OCI-LY7 (cell line): ENCODE data around the gene MRPL33. TPM values are rescaled to one million over a fixed set of nuclear protein-coding genes. Genes with fewer than 3 reads are reported as not detected.

Experiments used
- BruUV-seq: library from RNA; stranded (reverse); fragments of 400-500 nt; replicated peaks from 2 replicates; lab custom pipeline; 2021; lab: Mats Ljungman, UMichigan
- CTCF ChIA-PET: fragments of 300-600 bp; sonication (Branson Sonifier 250); formaldehyde crosslinking; loops from one replicate; lab custom pipeline; 2022; ENCODE audit warnings: antibody characterized with exemption; ENCODE audit not compliant: unreplicated experiment; lab: Charles Lee
- POLR2A ChIA-PET: fragments of 300-600 bp; sonication (Branson Sonifier 250); formaldehyde crosslinking; loops from one replicate; lab custom pipeline; 2022; ENCODE audit warnings: antibody characterized with exemption; lab: Charles Lee
- DNase-seq: peaks from one replicate; pipeline ENCODE4 v3.0.0-alpha.2; 2015; ENCODE audit warnings: low spot score
- H2AFZ ChIP-seq: fragments of 200-600 bp; sonication (generic), shearing (Covaris generic); 2 replicates; pipeline ENCODE4 v1.6.1; 2014; ENCODE audit warnings: mild to moderate bottlenecking, antibody characterized with exemption, low read length, moderate library complexity
- H3K27ac ChIP-seq: fragments of 200-600 bp; sonication (generic); 2 replicates; pipeline ENCODE4 v1.5.1; 2014; ENCODE audit warnings: mixed run types, low read depth, mild to moderate bottlenecking, moderate library complexity, low read length, inconsistent platforms; ENCODE audit not compliant: poor library complexity, severe bottlenecking
- H3K36me3 ChIP-seq: fragments of 200-600 bp; sonication (generic); 2 replicates; pipeline ENCODE4 v1.6.1; 2014; ENCODE audit warnings: mild to moderate bottlenecking, antibody characterized with exemption, low read length, moderate library complexity, mixed read lengths; ENCODE audit not compliant: insufficient read depth
- H3K4me1 ChIP-seq: fragments of 200-600 bp; sonication (generic); 2 replicates; pipeline ENCODE4 v1.5.1; 2014; ENCODE audit warnings: mild to moderate bottlenecking, low read length; ENCODE audit not compliant: insufficient read depth, poor library complexity, severe bottlenecking
- H3K4me2 ChIP-seq: fragments of 200-600 bp; sonication (generic); 2 replicates; pipeline ENCODE4 v1.6.1; 2014; ENCODE audit warnings: mild to moderate bottlenecking, low read length
- H3K4me3 ChIP-seq: fragments of 200-600 bp; sonication (generic); 2 replicates; pipeline ENCODE4 v1.5.1; 2014; ENCODE audit warnings: mild to moderate bottlenecking, low read depth, low read length; ENCODE audit not compliant: poor library complexity, severe bottlenecking
- H3K79me2 ChIP-seq: fragments of 200-600 bp; sonication (generic); 2 replicates; pipeline ENCODE4 v1.6.1; 2016; ENCODE audit warnings: low read depth, mild to moderate bottlenecking, low read length, moderate library complexity, mixed read lengths; ENCODE audit not compliant: insufficient read depth
- H3K9me2 ChIP-seq: fragments of 200-600 bp; sonication (generic); 2 replicates; pipeline ENCODE4 v1.6.1; 2016; ENCODE audit warnings: mild to moderate bottlenecking, low read length, mixed read lengths; ENCODE audit not compliant: insufficient read depth
- H3K9me3 ChIP-seq: fragments of 200-600 bp; sonication (generic); 2 replicates; pipeline ENCODE4 v1.6.1; 2014; ENCODE audit warnings: mild to moderate bottlenecking, mixed run types, low read length, mixed read lengths
- H4K20me1 ChIP-seq: fragments of 200-600 bp; sonication (generic); 2 replicates; pipeline ENCODE4 v1.6.1; 2014; ENCODE audit warnings: mild to moderate bottlenecking, antibody characterized with exemption, low read length, moderate library complexity, mixed read lengths; ENCODE audit not compliant: insufficient read depth
- CTCF ChIP-seq: fragments of 200-600 bp; sonication (generic); conservative IDR thresholded peaks from 2 replicates; pipeline ENCODE4 v1.5.1; 2014; ENCODE audit warnings: mild to moderate bottlenecking, antibody characterized with exemption, low read length, moderate library complexity, mixed read lengths
- EZH2phosphoT487 ChIP-seq: fragments of 200-600 bp; sonication (generic); IDR thresholded peaks from 2 replicates; pipeline ENCODE4 v1.6.1; 2018; ENCODE audit warnings: low read depth, borderline replicate concordance, mild to moderate bottlenecking, mixed run types, antibody characterized with exemption, low read length, moderate library complexity, mixed read lengths
- intact Hi-C: fragments of 100-400 bp; cut with micrococcal nuclease; formaldehyde crosslinking; loops from one replicate; pipeline ENCODE4 v1.10.0; 2022; ENCODE audit not compliant: unreplicated experiment
- total RNA-seq, 2 experiments: library from RNA; depleted of rRNA in 1 of 2; stranded (reverse); fragments of >200 nt in 1 of 2; shearing (Covaris generic) in 1 of 2; gene quantifications; 2 replicates each; pipeline ENCODE4 v1.2.3, GENCODE V29; 2014 to 2022

MRPL33 gene
- total RNA-seq, 2 experiments from 2014 or later = 43.8 to 51.2 TPM

DNA sequence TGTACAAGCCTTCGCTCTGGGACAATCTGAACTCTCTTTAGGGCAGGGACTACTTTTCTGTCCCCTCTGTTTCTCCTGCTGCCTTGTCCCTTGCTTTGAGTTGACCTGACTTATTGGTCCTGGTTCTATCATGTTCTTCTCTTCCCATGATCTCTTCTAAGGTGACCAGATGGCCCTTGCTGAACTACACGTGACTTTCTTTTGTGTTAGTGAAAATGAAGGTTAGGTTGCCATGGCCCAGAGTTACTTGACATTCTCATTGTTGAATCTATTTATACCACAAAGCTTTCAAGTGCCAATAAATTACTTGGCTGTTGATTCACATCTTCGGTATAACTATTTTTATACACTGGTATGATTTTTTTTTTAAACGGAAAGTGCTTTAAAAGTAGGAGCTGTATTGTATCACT lies 24.4 kb downstream of the MRPL33 start:
- Histone ChIP-seq H4K20me1 (no peaks in the 10 kb centered on the region), H3K4me1 (no peaks in the 10 kb centered on the region), H3K4me3 (no peak overlapping the region), H2AFZ (no peak overlapping the region), H3K4me2 (no peak overlapping the region), H3K36me3 (no peaks in the 10 kb centered on the region), H3K9me3 (no peaks in the 10 kb centered on the region), H3K27ac (no peak overlapping the region), H3K79me2 (no peaks in the 10 kb centered on the region), H3K9me2 (no peaks in the 10 kb centered on the region)
- ChIA-PET CTCF (no interaction called here), POLR2A (interaction anchor here (0.6 kb wide), 2 partner anchors 30 to 1374 kb away, joined by 3 to 4 read pairs; no protein-coding TSS in a partner anchor)
- TF ChIP-seq CTCF = no peak
- TF ChIP-seq EZH2phosphoT487 = no peak
- DNase-seq = no peak
- BruUV-seq = no TSS peak
- intact Hi-C loops = no loop called here

DNA sequence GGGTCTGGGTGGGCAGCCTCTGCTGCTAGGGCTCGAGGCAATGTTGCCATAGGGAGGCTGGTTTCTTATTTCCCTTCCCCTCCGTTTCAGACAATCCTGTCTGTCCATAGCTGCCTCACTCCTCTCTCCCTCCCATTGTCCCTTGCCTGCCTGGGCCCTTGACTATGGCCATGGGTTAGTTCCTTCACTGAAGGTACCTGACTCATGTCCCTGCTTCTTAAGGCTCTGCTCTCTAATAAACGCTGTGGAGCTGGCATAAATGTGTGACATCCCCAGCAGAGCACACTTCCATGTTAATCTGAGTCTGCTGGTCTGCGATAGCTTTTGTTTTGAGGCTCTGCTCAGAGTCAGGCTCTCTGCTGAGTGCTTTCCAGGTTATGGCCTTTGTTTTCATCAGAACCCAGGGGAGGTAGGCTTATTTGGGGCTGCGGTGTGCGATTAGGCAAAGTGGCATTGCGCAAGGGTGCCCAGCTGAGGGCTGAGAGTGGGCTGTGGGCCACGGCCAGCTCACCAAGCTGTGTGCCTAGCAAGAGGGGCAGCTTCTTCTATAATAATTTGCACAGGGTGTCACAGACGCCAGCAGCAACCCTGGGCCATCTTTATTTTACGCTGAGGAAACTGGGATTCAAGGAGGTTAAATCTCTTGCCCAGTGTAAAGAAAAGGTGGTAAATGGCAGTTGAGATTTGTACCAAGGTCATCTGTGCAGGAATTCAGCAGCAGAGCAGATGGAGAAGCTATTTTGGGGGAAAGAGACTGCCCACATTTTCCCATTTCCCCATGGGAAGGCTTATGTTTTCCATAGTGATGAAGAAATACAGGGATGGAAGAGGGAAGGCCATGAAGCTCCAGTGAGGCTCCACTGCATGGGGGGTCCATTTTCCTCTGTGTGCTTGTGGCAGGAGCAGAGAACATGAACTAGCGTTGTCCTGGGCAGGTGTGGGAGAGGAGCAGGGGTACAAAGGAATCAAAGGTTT lies 25.6 kb downstream of the MRPL33 start:
- Histone ChIP-seq H3K9me2 (no peaks in the 10 kb centered on the region), H2AFZ (no peak overlapping the region), H4K20me1 (no peaks in the 10 kb centered on the region), H3K9me3 (no peaks in the 10 kb centered on the region), H3K36me3 (no peaks in the 10 kb centered on the region), H3K27ac (no peak overlapping the region), H3K4me1 (no peaks in the 10 kb centered on the region), H3K4me2 (no peak overlapping the region), H3K4me3 (no peak overlapping the region), H3K79me2 (no peaks in the 10 kb centered on the region)
- BruUV-seq = no TSS peak
- intact Hi-C loops = no loop called here
- CTCF ChIA-PET = no interaction called here
- POLR2A ChIA-PET = interaction anchor here (0.6 to 1.0 kb wide), 2 partner anchors 24 to 784 kb away, joined by 5 read pairs; no protein-coding TSS in a partner anchor
- no peak for DNase-seq
- TF ChIP-seq EZH2phosphoT487 (no peak), CTCF (no peak)

- intact Hi-C loops = no loop called here
- Histone ChIP-seq H3K79me2 (no peaks in the 10 kb centered on the region), H3K4me2 (no peak overlapping the region), H3K4me1 (no peaks in the 10 kb centered on the region), H3K36me3 (no peaks in the 10 kb centered on the region), H3K9me2 (no peaks in the 10 kb centered on the region), H3K9me3 (no peaks in the 10 kb centered on the region), H4K20me1 (no peaks in the 10 kb centered on the region), H2AFZ (no peak overlapping the region), H3K27ac (no peak overlapping the region), H3K4me3 (no peak overlapping the region)
- DNase-seq = no peak
- ChIA-PET POLR2A (no interaction called here), CTCF (no interaction called here)
- TF ChIP-seq EZH2phosphoT487 = no peak
- TF ChIP-seq CTCF = no peak
- no TSS peak for BruUV-seq
These were observed 26.3 kb downstream of the MRPL33 start for GRCh38 chr2:27797841-27798240.
